HG02642 (cell line): Measurements from ENCODE around the gene SLC2A8.
A peak's percentile ranks its signal among the peaks of the same experiment; 100 is the strongest.

Source experiments
- ATAC-seq: cut with Tn5 transposase; IDR thresholded peaks from one replicate; pipeline ENCODE4 v1.9.1; 2021; ENCODE audit warnings: mild to moderate bottlenecking; ENCODE audit not compliant: unreplicated experiment, poor library complexity

The SLC2A8 gene

GRCh38 chr9:127399736-127400269, 2.8 kb downstream of the SLC2A8 start:
- no peak for ATAC-seq

- ATAC-seq, result no peak
Observed at GRCh38 chr9:127402401-127403090, 5.6 kb downstream of the SLC2A8 start.

- ATAC-seq, result no peak
Observed at GRCh38 chr9:127403507-127404192, 6.7 kb downstream of the SLC2A8 start.

- no peak for ATAC-seq
Observed at GRCh38 chr9:127404631-127405030, 7.7 kb downstream of the SLC2A8 start.

- ATAC-seq, result no peak
Observed at GRCh38 chr9:127405344-127406125, 8.6 kb downstream of the SLC2A8 start.

GRCh38 chr9:127406799-127407491, 10.0 kb downstream of the SLC2A8 start:
- ATAC-seq, result no peak

GRCh38 chr9:127407492-127407843, 10.5 kb downstream of the SLC2A8 start:
- ATAC-seq, result no peak

- ATAC-seq, result no peak
Observed at GRCh38 chr9:127411122-127411521, 14.2 kb downstream of the SLC2A8 start.

- ATAC-seq, result no peak
Observed at GRCh38 chr9:127415141-127415540, 18.2 kb downstream of the SLC2A8 start.

- no peak for ATAC-seq
Observed at GRCh38 chr9:127415657-127416056, 18.7 kb downstream of the SLC2A8 start.

GRCh38 chr9:127417131-127418036, 20.4 kb downstream of the SLC2A8 start:
- ATAC-seq, result no peak

- no peak for ATAC-seq
Observed at GRCh38 chr9:127418037-127418471, 21.1 kb downstream of the SLC2A8 start.

GRCh38 chr9:127419348-127419747, 22.4 kb downstream of the SLC2A8 start:
- ATAC-seq, result no peak

- no peak for ATAC-seq
Observed at GRCh38 chr9:127421057-127421456, 24.1 kb downstream of the SLC2A8 start.

- ATAC-seq, result no peak
Observed at GRCh38 chr9:127422133-127422782, 25.3 kb downstream of the SLC2A8 start.

GRCh38 chr9:127422787-127423186, 25.8 kb downstream of the SLC2A8 start:
- ATAC-seq, result no peak

GRCh38 chr9:127423476-127423933, 26.5 kb downstream of the SLC2A8 start:
- peak; percentile 9 for ATAC-seq

GRCh38 chr9:127423934-127424675, 27.1 kb downstream of the SLC2A8 start, which contains the start of gene ZNF79:
Gene ZNF79, plus strand, starts transcription at chr9:127424382. Its CDS starts 406 bp downstream, at chr9:127424788.
- ATAC-seq, result peak; percentile 91
